HepG2 (cell line): ENCODE data around the gene AKAP6. TPM values are rescaled to one million over a fixed set of nuclear protein-coding genes. Genes with fewer than 3 reads are reported as not detected.

Experiments used
- ATAC-seq: fragments of 200-7000 bp; cut with Tn5 transposase; 3 replicates; pipeline ENCODE4 v1.9.1; 2020; ENCODE audit warnings: mild to moderate bottlenecking, moderate library complexity
- BruUV-seq: library from RNA; stranded (reverse); fragments of 400-500 nt; replicated peaks from 2 replicates; lab custom pipeline; 2021; lab: Mats Ljungman, UMichigan
- CTCF ChIA-PET: fragments of 300-600 bp; formaldehyde crosslinking; extraction: SDS; loops from one replicate; lab custom pipeline; 2021; ENCODE audit warnings: low total read pairs, inconsistent platforms, low intra/inter-chr PET ratio; lab: Yijun Ruan, JAX
- POLR2A ChIA-PET: fragments of 350-600 bp; sonication (Branson Sonifier 250); formaldehyde crosslinking; loops from one replicate; lab custom pipeline; 2020; ENCODE audit warnings: antibody characterized with exemption, inconsistent platforms; lab: Yijun Ruan, JAX
- DNase-seq: peaks from one replicate; pipeline ENCODE4 v3.0.0-alpha.2; 2015; ENCODE audit warnings: low spot score
- FAIRE-seq: peaks from 3 replicates; lab custom pipeline; 2011; peaks lifted over from hg19 to GRCh38; lab: Jason Lieb, UNC
- H2AFZ ChIP-seq: one replicate; pipeline ENCODE4 v1.6.1; 2011; ENCODE audit warnings: low read length, inconsistent platforms
- H3K27ac ChIP-seq: fragments of 300-600 bp; 3 replicates; pipeline ENCODE4 v1.8.0; 2011; ENCODE audit warnings: mixed run types, mild to moderate bottlenecking, mixed read lengths, low read length, inconsistent platforms; ENCODE audit not compliant: insufficient read depth; ENCODE audit errors: extremely low read length
- H3K27me3 ChIP-seq, 2 experiments: fragments of 200-600 bp in 1 of 2; 2 replicates in 1 of 2; 3 replicates in 1 of 2; pipeline versions ENCODE4 v1.6.0 to v1.8.0; 2011; ENCODE audit warnings: low read length in 2 of 2, mild to moderate bottlenecking in 2 of 2, moderate library complexity in 2 of 2, inconsistent platforms in 1 of 2; ENCODE audit not compliant: insufficient read depth in 2 of 2, control insufficient read depth in 1 of 2
- H3K36me3 ChIP-seq, 2 experiments: fragments of 200-600 bp in 1 of 2; replicated peaks in 1 of 2; 2 replicates in 1 of 2; 3 replicates in 1 of 2; pipeline versions ENCODE4 v1.5.1 to v1.8.0; 2011; ENCODE audit warnings: low read length in 2 of 2, inconsistent platforms in 1 of 2; ENCODE audit not compliant: insufficient read depth in 2 of 2, control insufficient read depth in 1 of 2
- H3K4me1 ChIP-seq: 2 replicates; pipeline ENCODE4 v1.5.1; 2012; ENCODE audit warnings: low read length, inconsistent platforms; ENCODE audit not compliant: insufficient read depth
- H3K4me2 ChIP-seq: 2 replicates; pipeline ENCODE4 v1.6.0; 2011; ENCODE audit warnings: low read depth, low read length, inconsistent platforms
- H3K4me3 ChIP-seq, 3 experiments: fragments of 200-600 bp in 1 of 3; sonication (generic), shearing (Covaris generic) in 1 of 3; replicated peaks in 1 of 3; 2 replicates each; pipeline ENCODE4 v1.5.1; 2011 to 2016; ENCODE audit warnings: low read length in 3 of 3, inconsistent platforms in 2 of 3, low read depth in 2 of 3, mild to moderate bottlenecking in 2 of 3, control low read depth in 1 of 3, mixed read lengths in 1 of 3; ENCODE audit not compliant: insufficient read depth in 1 of 3
- H3K79me2 ChIP-seq: one replicate; pipeline ENCODE4 v1.6.1; 2011; ENCODE audit warnings: low read length, inconsistent platforms; ENCODE audit not compliant: insufficient read depth
- H3K9ac ChIP-seq: 2 replicates; pipeline ENCODE4 v1.6.0; 2011; ENCODE audit warnings: mild to moderate bottlenecking, low read depth, low read length, inconsistent platforms; ENCODE audit not compliant: insufficient read depth
- H3K9me3 ChIP-seq: 2 replicates; pipeline ENCODE4 v1.5.1; 2012; ENCODE audit warnings: mild to moderate bottlenecking, low read length
- H4K20me1 ChIP-seq: 2 replicates; pipeline ENCODE4 v1.6.0; 2011; ENCODE audit warnings: inconsistent platforms, mild to moderate bottlenecking, low read length, moderate library complexity; ENCODE audit not compliant: insufficient read depth
- FOXA3 ChIP-seq: IDR thresholded peaks from 2 replicates; pipeline ENCODE4 v1.6.1; 2016; ENCODE audit warnings: missing genetic modification reagents, missing compliant biosample characterization
- GATAD1 ChIP-seq: IDR thresholded peaks from 2 replicates; pipeline ENCODE4 v1.6.1; 2016; ENCODE audit warnings: missing genetic modification reagents, missing compliant biosample characterization
- GFI1 ChIP-seq: sonication (generic); formaldehyde crosslinking; IDR thresholded peaks from 2 replicates; pipeline ENCODE4 v1.5.0; 2020; ENCODE audit warnings: missing genetic modification reagents, mild to moderate bottlenecking, borderline replicate concordance
- HNF4G ChIP-seq, 2 experiments: sonication (generic) in 1 of 2; formaldehyde crosslinking in 1 of 2; IDR thresholded peaks; 2 replicates each; pipeline versions ENCODE4 v1.4.0 to v1.6.1; 2011 to 2020; ENCODE audit warnings: borderline replicate concordance in 2 of 2, low read depth in 2 of 2, mild to moderate bottlenecking in 2 of 2, low read length in 1 of 2, missing genetic modification reagents in 1 of 2, moderate library complexity in 1 of 2
- MEIS1 ChIP-seq: sonication (generic); formaldehyde crosslinking; IDR thresholded peaks from 2 replicates; pipeline ENCODE4 v1.9.0; 2021; ENCODE audit warnings: mild to moderate bottlenecking, missing genetic modification reagents, moderate library complexity, borderline replicate concordance
- TAF15 ChIP-seq: fragments of 200-400 bp; formaldehyde crosslinking; IDR thresholded peaks from one replicate; pipeline ENCODE4 v1.6.1; 2018; ENCODE audit warnings: mild to moderate bottlenecking, low read depth, low read length; ENCODE audit not compliant: poor library complexity, severe bottlenecking
- TIGD3 ChIP-seq: sonication (generic); formaldehyde crosslinking; IDR thresholded peaks from 2 replicates; pipeline ENCODE4 v1.5.1; 2020; ENCODE audit warnings: mild to moderate bottlenecking, missing genetic modification reagents, borderline replicate concordance
- ZNF296 ChIP-seq: sonication (generic); formaldehyde crosslinking; conservative IDR thresholded peaks from 2 replicates; pipeline ENCODE4 v1.5.0; 2020; ENCODE audit warnings: mild to moderate bottlenecking, missing genetic modification reagents
- ZNF550 ChIP-seq: sonication (generic); formaldehyde crosslinking; IDR thresholded peaks from 2 replicates; pipeline ENCODE4 v1.4.0; 2020; ENCODE audit warnings: mild to moderate bottlenecking, missing genetic modification reagents, borderline replicate concordance
- ZNF557 ChIP-seq: sonication (generic); formaldehyde crosslinking; IDR thresholded peaks from 2 replicates; pipeline ENCODE4 v1.4.0; 2020; ENCODE audit warnings: missing genetic modification reagents
- ZNF850 ChIP-seq: sonication (generic); formaldehyde crosslinking; conservative IDR thresholded peaks from 2 replicates; pipeline ENCODE4 v1.9.0; 2021; ENCODE audit warnings: mild to moderate bottlenecking, missing genetic modification reagents
- WGBS: methylation state at CpG from one replicate; pipeline ENCODE4 v1.1.6; 2017; ENCODE audit warnings: low lambda C conversion rate; 5-methylcytosine and 5-hydroxymethylcytosine counted together
- in situ Hi-C: cut with HindIII; loops from 2 replicates; pipeline ENCODE4 v1.10.0; 2017; ENCODE audit warnings: low pct_unique_long_range_greater_than_20kb; ENCODE audit not compliant: extremely low pct_ligation_motif_present
- intact Hi-C: fragments of 100-400 bp; cut with micrococcal nuclease; formaldehyde crosslinking; loops from one replicate; pipeline ENCODE4 v1.10.0; 2022; ENCODE audit not compliant: unreplicated experiment
- polyA plus RNA-seq, 8 experiments: library from polyadenylated mRNA; depleted of rRNA in 3 of 8; stranded (reverse) in 7 of 8; unstranded in 1 of 8; fragments of >200 nt; fragmentation: Illumina TruSeq in 4 of 8; extraction: Trizol in 4 of 8; gene quantifications; 2 replicates each; pipeline versions ENCODE4 v1.2.1 to v1.2.3, GENCODE V29; 2011 to 2016; ENCODE audit warnings: low read depth in 4 of 8, missing spikeins in 1 of 8, mixed read lengths in 1 of 8; ENCODE audit not compliant: insufficient read depth in 1 of 8
- total RNA-seq, 5 experiments: library from RNA; depleted of rRNA; stranded (reverse); fragments of >200 nt; fragmentation: Illumina TruSeq; extraction: Trizol; gene quantifications; 2 replicates each; pipeline ENCODE4 v1.2.3, GENCODE V29; 2016; ENCODE audit warnings: low read depth in 1 of 5
- TF ChIP-seq, protein P1 (sequence below): sonication (generic); formaldehyde crosslinking; IDR thresholded peaks from 2 replicates; pipeline ENCODE4 v1.4.0; 2020; ENCODE audit warnings: missing genetic modification reagents

The AKAP6 gene
- total and polyA plus RNA-seq, 2 of the 13 experiments (the other 11 are each of a cell fraction or from before 2014, with no cell fraction given), result 1.4 TPM

GRCh38 chr14:32473464-32473855 lies 144.4 kb downstream of the AKAP6 start (continued):
- TF ChIP-seq, protein P1, sequence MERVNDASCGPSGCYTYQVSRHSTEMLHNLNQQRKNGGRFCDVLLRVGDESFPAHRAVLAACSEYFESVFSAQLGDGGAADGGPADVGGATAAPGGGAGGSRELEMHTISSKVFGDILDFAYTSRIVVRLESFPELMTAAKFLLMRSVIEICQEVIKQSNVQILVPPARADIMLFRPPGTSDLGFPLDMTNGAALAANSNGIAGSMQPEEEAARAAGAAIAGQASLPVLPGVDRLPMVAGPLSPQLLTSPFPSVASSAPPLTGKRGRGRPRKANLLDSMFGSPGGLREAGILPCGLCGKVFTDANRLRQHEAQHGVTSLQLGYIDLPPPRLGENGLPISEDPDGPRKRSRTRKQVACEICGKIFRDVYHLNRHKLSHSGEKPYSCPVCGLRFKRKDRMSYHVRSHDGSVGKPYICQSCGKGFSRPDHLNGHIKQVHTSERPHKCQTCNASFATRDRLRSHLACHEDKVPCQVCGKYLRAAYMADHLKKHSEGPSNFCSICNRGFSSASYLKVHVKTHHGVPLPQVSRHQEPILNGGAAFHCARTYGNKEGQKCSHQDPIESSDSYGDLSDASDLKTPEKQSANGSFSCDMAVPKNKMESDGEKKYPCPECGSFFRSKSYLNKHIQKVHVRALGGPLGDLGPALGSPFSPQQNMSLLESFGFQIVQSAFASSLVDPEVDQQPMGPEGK (CRISPR knock-in tag), result 0 out of 2 replicates have a peak, but pooled peaks have one; percentile 28
- no peak for TF ChIP-seq FOXA3 (CRISPR knock-in tag)
- TF ChIP-seq ZNF296, result no peak
- TF ChIP-seq GFI1 (CRISPR knock-in tag), result no peak
- TF ChIP-seq HNF4G (IDR thresholded peaks at IDR 0.05; ENCODE audit: borderline replicate concordance, low read depth, low read length), result 0 out of 2 replicates have a peak, but pooled peaks have one; percentile 37
- no peak for TF ChIP-seq HNF4G (CRISPR knock-in tag; IDR thresholded peaks at IDR 0.05; ENCODE audit: borderline replicate concordance, low read depth)
- TF ChIP-seq, all 625 proteins: peak for 5

DNA sequence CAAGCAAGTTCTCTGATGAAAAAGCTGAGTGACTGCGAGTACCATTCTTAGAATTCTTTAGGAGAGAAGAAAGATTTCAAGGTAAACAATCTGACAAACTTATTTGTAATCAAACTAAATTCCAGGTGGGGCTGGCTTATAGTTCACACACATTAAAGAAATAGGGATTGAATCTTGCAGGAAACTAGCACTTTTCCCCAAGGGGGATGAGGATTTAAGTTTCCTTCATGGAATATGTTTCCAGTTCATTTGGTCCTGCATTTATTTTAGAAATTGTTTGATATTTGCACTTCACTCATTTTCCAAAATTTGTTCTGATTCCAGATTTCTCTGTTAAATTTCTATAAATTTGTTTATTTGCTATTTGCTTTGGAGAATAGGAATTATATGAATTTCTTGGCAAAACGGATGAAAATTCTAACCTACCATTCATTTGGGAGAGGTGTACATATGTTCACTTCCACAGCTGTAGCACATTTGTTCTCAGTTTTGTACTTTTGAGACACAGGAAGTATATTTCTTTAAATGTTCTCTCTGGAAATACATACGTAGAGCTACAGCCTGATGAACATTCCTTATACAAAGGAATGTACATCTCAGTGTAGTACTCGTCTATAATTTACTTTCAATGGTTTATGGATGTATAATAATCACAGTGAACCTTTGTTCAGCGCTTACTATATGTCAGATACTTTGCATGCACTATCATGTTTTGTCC lies 145.5 kb downstream of the AKAP6 start:
- no TSS peak for BruUV-seq
- Histone ChIP-seq H3K4me1 (peaks cover 16% of the 10 kb centered on the region), H3K4me3 (no peak overlapping the region), H3K9me3 (no peaks in the 10 kb centered on the region), H3K9ac (no peak overlapping the region), H3K4me2 (no peak overlapping the region), H4K20me1 (no peaks in the 10 kb centered on the region), H3K27me3 (peaks cover 0 to 1% of the 10 kb centered on the region in 2 experiments; a peak in 1 of 5 replicates), H3K79me2 (no peaks in the 10 kb centered on the region), H2AFZ (no peak overlapping the region), H3K36me3 (no peaks in the 10 kb centered on the region), H3K27ac (no peak overlapping the region)
- FAIRE-seq, result no peak
- POLR2A ChIA-PET, result no interaction called here
- in situ Hi-C loops (loop anchor here (5.0 to 10.0 kb wide), 2 partner anchors 402 to 960 kb away; no protein-coding TSS in a partner anchor), intact Hi-C loops (no loop called here)
- CTCF ChIA-PET, result no interaction called here
- TF ChIP-seq ZNF850 (CRISPR knock-in tag), result no peak
- TF ChIP-seq TAF15, result no peak
- no peak for TF ChIP-seq ZNF550
- TF ChIP-seq TIGD3 (CRISPR knock-in tag), result no peak
- TF ChIP-seq MEIS1, result no peak
- TF ChIP-seq ZNF557, result no peak
- TF ChIP-seq GATAD1 (CRISPR knock-in tag), result no peak
- WGBS, result 9% methylated on average over 5 of the region's 5 CpGs
- ATAC-seq, result no peak
- no peak for DNase-seq
